Subcutaneous adipose tissue (tissue), 4 donors: ENCODE data around the gene JMJD1C. TPM values are rescaled to one million over a fixed set of nuclear protein-coding genes. Genes with fewer than 3 reads are reported as not detected.

Source experiments
- total RNA-seq, 4 donors: library from RNA; depleted of rRNA; stranded (reverse); fragments of >200 nt; gene quantifications; one replicate each; pipeline ENCODE4 v1.1.0, GENCODE V29; 2016
- TF ChIP-seq, protein P1 (sequence below): fragments of 450-650 bp; IDR thresholded peaks from one replicate; pipeline ENCODE4 v1.5.1; 2016; ENCODE audit warnings: low read depth, mild to moderate bottlenecking, control low read depth, antibody characterized with exemption, moderate library complexity

The JMJD1C gene
- total RNA-seq, 4 donors from 2014 or later, result 106 to 178 (median 171) TPM

GRCh38 chr10:63227207-63227895 lies 238.4 kb downstream of the JMJD1C start:
- TF ChIP-seq, protein P1, sequence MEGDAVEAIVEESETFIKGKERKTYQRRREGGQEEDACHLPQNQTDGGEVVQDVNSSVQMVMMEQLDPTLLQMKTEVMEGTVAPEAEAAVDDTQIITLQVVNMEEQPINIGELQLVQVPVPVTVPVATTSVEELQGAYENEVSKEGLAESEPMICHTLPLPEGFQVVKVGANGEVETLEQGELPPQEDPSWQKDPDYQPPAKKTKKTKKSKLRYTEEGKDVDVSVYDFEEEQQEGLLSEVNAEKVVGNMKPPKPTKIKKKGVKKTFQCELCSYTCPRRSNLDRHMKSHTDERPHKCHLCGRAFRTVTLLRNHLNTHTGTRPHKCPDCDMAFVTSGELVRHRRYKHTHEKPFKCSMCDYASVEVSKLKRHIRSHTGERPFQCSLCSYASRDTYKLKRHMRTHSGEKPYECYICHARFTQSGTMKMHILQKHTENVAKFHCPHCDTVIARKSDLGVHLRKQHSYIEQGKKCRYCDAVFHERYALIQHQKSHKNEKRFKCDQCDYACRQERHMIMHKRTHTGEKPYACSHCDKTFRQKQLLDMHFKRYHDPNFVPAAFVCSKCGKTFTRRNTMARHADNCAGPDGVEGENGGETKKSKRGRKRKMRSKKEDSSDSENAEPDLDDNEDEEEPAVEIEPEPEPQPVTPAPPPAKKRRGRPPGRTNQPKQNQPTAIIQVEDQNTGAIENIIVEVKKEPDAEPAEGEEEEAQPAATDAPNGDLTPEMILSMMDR, result no peak

DNA sequence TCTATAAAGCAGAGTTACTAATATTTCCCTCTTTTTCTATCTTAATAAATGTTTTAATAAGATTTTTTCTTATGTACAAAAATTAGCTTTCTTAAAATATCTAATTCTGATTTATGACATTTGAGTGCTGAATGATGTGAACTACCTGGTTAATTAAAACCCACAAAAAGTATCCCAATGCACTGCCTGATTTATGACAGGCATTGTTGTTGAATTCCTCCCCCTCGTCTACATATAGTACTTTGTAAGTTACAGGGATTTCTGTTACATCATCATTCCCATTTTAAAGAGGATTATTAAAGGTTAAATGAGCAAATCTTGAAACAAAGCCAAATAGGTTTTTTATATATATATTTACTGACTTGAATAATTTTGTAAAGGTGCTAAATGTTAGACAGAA lies 241.5 kb downstream of the JMJD1C start:
- TF ChIP-seq, protein P1, result no peak

GRCh38 chr10:63221950-63222349 lies 243.8 kb downstream of the JMJD1C start:
- TF ChIP-seq, protein P1, result no peak

DNA sequence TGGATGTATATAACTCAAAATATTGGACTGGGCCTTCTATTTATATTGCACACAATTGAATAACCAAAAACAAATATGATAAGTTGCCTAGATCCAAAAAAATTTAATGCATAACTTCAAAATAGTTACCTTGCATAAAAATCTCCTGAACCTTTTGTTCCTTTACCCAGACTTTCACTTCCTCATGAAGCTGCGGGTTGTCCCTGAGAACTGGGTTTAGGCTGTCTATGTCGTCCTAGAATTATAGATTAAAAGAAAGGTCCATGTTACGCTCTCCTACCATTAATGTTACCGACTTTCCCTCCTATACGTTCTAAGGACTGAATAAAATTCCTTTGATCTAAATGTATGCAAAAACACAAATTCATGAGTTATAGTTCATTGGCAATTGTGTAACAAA lies 246.0 kb downstream of the JMJD1C start:
- TF ChIP-seq, protein P1, result no peak

DNA sequence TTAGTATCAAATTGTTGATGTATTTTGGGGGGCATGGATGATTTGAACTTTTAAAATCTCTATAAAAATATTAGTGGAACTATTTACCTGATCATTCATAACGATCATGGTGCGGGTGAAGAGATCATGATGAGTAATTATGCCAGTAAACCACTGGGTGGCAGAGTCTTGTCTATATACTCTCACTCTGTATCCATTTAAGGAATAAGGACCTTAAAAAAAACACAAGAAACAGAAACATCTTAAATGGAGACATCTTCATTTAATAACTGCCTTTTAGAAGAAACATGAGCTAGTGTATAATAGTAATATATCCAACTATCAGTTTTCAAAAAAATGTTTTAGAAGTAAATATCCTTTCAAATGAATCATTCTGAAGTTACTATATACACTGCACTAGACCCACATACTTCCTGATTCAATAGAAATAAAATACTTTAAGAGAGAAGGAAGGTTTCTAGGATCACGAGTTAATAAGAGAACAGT lies 248.6 kb downstream of the JMJD1C start:
- TF ChIP-seq, protein P1, result no peak

GRCh38 chr10:63214571-63214970 lies 251.2 kb downstream of the JMJD1C start:
- TF ChIP-seq, protein P1, result no peak

- TF ChIP-seq, protein P1, result no peak
Observed at GRCh38 chr10:63213489-63213888, 252.3 kb downstream of the JMJD1C start.
